MV-4-11 (cell line): ENCODE measurements around the gene GDPGP1.
"Not testable (repeated sequence)": the region's sequence is repeated elsewhere in the genome, so short reads cannot be mapped to it uniquely, and the experiment has no call there.

Source experiments
- DNase-seq: peaks from one replicate; lab custom pipeline; 2025; lab: John Stamatoyannopoulos, UW

The GDPGP1 gene

GRCh38 chr15:90225504-90226234 is 8.3 kb upstream of the GDPGP1 start:
- no peak for DNase-seq

- no peak for DNase-seq
Measured at GRCh38 chr15:90227336-90227735, 6.7 kb upstream of the GDPGP1 start.

- DNase-seq: no peak
Measured at GRCh38 chr15:90227816-90228772, 5.9 kb upstream of the GDPGP1 start.

- DNase-seq: no peak
Measured at GRCh38 chr15:90228960-90229359, 5.0 kb upstream of the GDPGP1 start.

- no peak for DNase-seq
Measured at GRCh38 chr15:90230071-90230494, 3.9 kb upstream of the GDPGP1 start.

- no peak for DNase-seq
Measured at GRCh38 chr15:90230610-90231009, 3.4 kb upstream of the GDPGP1 start.

- DNase-seq: peak; percentile 85
Measured at GRCh38 chr15:90231028-90232017, 2.7 kb upstream of the GDPGP1 start.

- DNase-seq: no peak
Measured at GRCh38 chr15:90232196-90232595, 1.8 kb upstream of the GDPGP1 start.

GRCh38 chr15:90232941-90233386 is 1.0 kb upstream of the GDPGP1 start:
- DNase-seq: no peak

GRCh38 chr15:90233387-90234095 is 468 bp upstream of the GDPGP1 start, which contains the start of gene CIB1:
CIB1 (minus strand) TSS chr15:90233941; CDS start chr15:90233885, 56 bp downstream.
- DNase-seq: peak; percentile 94

- DNase-seq: peak; percentile 44
Measured at GRCh38 chr15:90239371-90239770, 5.4 kb downstream of the GDPGP1 start.

GRCh38 chr15:90240856-90241255 is 6.8 kb downstream of the GDPGP1 start:
- no peak for DNase-seq

GRCh38 chr15:90241343-90242192 is 7.6 kb downstream of the GDPGP1 start:
- no peak for DNase-seq

GRCh38 chr15:90243943-90244639 is 10.1 kb downstream of the GDPGP1 start:
- DNase-seq: no peak

GRCh38 chr15:90248789-90249202 is 14.8 kb downstream of the GDPGP1 start:
- no peak for DNase-seq

- DNase-seq: peak; percentile 89
Measured at GRCh38 chr15:90249203-90249863, 15.3 kb downstream of the GDPGP1 start, which contains the start of gene TTLL13. TTLL13 (plus strand) TSS chr15:90249556; CDS start chr15:90250631, 1,075 bp downstream.

- DNase-seq: no peak
Measured at GRCh38 chr15:90257776-90258175, 23.8 kb downstream of the GDPGP1 start.

- DNase-seq: no peak
Measured at GRCh38 chr15:90259524-90259923, 25.5 kb downstream of the GDPGP1 start.

GRCh38 chr15:90260731-90261130 is 26.7 kb downstream of the GDPGP1 start:
- DNase-seq: not testable (repeated sequence)
